WTC11 (cell line): Measurements from ENCODE around the gene SYT1. TPM values are rescaled to one million over a fixed set of nuclear protein-coding genes. Genes with fewer than 3 reads are reported as not detected.

ENCODE experiments used
- E2F5 ChIP-seq: sonication (generic); formaldehyde crosslinking; IDR thresholded peaks from 2 replicates; pipeline ENCODE4 v1.8.1; 2022; ENCODE audit warnings: mild to moderate bottlenecking, moderate library complexity, missing genetic modification reagents
- ELF4 ChIP-seq: sonication (generic); formaldehyde crosslinking; IDR thresholded peaks from 2 replicates; pipeline ENCODE4 v1.8.1; 2022; ENCODE audit warnings: low read depth, mild to moderate bottlenecking, moderate library complexity, missing genetic modification reagents
- EMX1 ChIP-seq: fragments of 250-450 bp; sonication (Bioruptor Pico); IDR thresholded peaks from 2 replicates; pipeline ENCODE4 v1.8.0; 2021; ENCODE audit warnings: mild to moderate bottlenecking
- ERG ChIP-seq: fragments of 250-450 bp; sonication (Bioruptor Pico); IDR thresholded peaks from 2 replicates; pipeline ENCODE4 v1.8.0; 2021; ENCODE audit warnings: mild to moderate bottlenecking
- ESRRA ChIP-seq: sonication (generic); formaldehyde crosslinking; IDR thresholded peaks from 2 replicates; pipeline ENCODE4 v1.8.1; 2022; ENCODE audit warnings: mild to moderate bottlenecking, missing genetic modification reagents, borderline replicate concordance
- ETV6 ChIP-seq: sonication (generic); formaldehyde crosslinking; IDR thresholded peaks from 2 replicates; pipeline ENCODE4 v1.8.1; 2022; ENCODE audit warnings: mild to moderate bottlenecking, missing genetic modification reagents
- FOXK1 ChIP-seq: sonication (generic); formaldehyde crosslinking; IDR thresholded peaks from 2 replicates; pipeline ENCODE4 v1.8.0; 2022; ENCODE audit warnings: mild to moderate bottlenecking, moderate library complexity, missing genetic modification reagents
- FOXP4 ChIP-seq: sonication (generic); formaldehyde crosslinking; IDR thresholded peaks from 2 replicates; pipeline ENCODE4 v1.8.0; 2022; ENCODE audit warnings: mild to moderate bottlenecking, missing genetic modification reagents
- JUN ChIP-seq: sonication (generic); formaldehyde crosslinking; IDR thresholded peaks from 2 replicates; pipeline ENCODE4 v1.8.0; 2023; ENCODE audit warnings: mild to moderate bottlenecking, missing genetic modification reagents
- MLX ChIP-seq: sonication (generic); formaldehyde crosslinking; IDR thresholded peaks from 2 replicates; pipeline ENCODE4 v1.8.1; 2023; ENCODE audit warnings: mild to moderate bottlenecking, missing genetic modification reagents, moderate library complexity
- NFE2L1 ChIP-seq: sonication (generic); formaldehyde crosslinking; IDR thresholded peaks from 2 replicates; pipeline ENCODE4 v1.8.1; 2023; ENCODE audit warnings: missing genetic modification reagents
- RELA ChIP-seq: sonication (generic); formaldehyde crosslinking; IDR thresholded peaks from 2 replicates; pipeline ENCODE4 v1.8.1; 2022; ENCODE audit warnings: missing genetic modification reagents, mild to moderate bottlenecking, borderline replicate concordance
- SOX15 ChIP-seq: fragments of 250-450 bp; sonication (Bioruptor Pico); IDR thresholded peaks from 2 replicates; pipeline ENCODE4 v1.9.0; 2021; ENCODE audit warnings: mild to moderate bottlenecking
- TCF7 ChIP-seq: sonication (generic); formaldehyde crosslinking; IDR thresholded peaks from 2 replicates; pipeline ENCODE4 v1.8.0; 2022; ENCODE audit warnings: mild to moderate bottlenecking, low read depth, missing genetic modification reagents, moderate library complexity
- USF1 ChIP-seq: sonication (generic); formaldehyde crosslinking; IDR thresholded peaks from 2 replicates; pipeline ENCODE4 v1.8.0; 2022; ENCODE audit warnings: mild to moderate bottlenecking, missing genetic modification reagents
- ZNF423 ChIP-seq: fragments of 250-450 bp; sonication (Bioruptor Pico); IDR thresholded peaks from 2 replicates; pipeline ENCODE4 v2.1.2; 2022; ENCODE audit warnings: mild to moderate bottlenecking, moderate library complexity
- ZSCAN18 ChIP-seq: fragments of 250-450 bp; sonication (Bioruptor Pico); IDR thresholded peaks from 2 replicates; pipeline ENCODE4 v2.1.2; 2022; ENCODE audit warnings: mild to moderate bottlenecking, moderate library complexity
- total RNA-seq: library from RNA; stranded (reverse); gene quantifications from 3 replicates; pipeline ENCODE4 v1.2.3, GENCODE V29; 2021
- TF ChIP-seq, protein P1 (sequence below): sonication (generic); formaldehyde crosslinking; IDR thresholded peaks from 2 replicates; pipeline ENCODE4 v1.8.0; 2023; ENCODE audit warnings: mild to moderate bottlenecking, missing genetic modification reagents
- TF ChIP-seq, protein P2 (sequence below): sonication (generic); formaldehyde crosslinking; IDR thresholded peaks from 2 replicates; pipeline ENCODE4 v1.8.1; 2022; ENCODE audit warnings: low read depth, mild to moderate bottlenecking, moderate library complexity, missing genetic modification reagents, borderline replicate concordance
- TF ChIP-seq, protein P3 (sequence below): fragments of 250-450 bp; sonication (Bioruptor Pico); IDR thresholded peaks from 2 replicates; pipeline ENCODE4 v1.9.0; 2021; ENCODE audit warnings: mild to moderate bottlenecking
- TF ChIP-seq, protein P4 (sequence below): sonication (generic); formaldehyde crosslinking; IDR thresholded peaks from 2 replicates; pipeline ENCODE4 v1.8.1; 2022; ENCODE audit warnings: low read depth, missing genetic modification reagents, borderline replicate concordance
- TF ChIP-seq, protein P5 (sequence below): sonication (generic); formaldehyde crosslinking; IDR thresholded peaks from 2 replicates; pipeline ENCODE4 v1.8.1; 2023; ENCODE audit warnings: mild to moderate bottlenecking, missing genetic modification reagents

SYT1 gene
- total RNA-seq, 1 experiment from 2014 or later: 45.2 TPM

- TF ChIP-seq, protein P1, sequence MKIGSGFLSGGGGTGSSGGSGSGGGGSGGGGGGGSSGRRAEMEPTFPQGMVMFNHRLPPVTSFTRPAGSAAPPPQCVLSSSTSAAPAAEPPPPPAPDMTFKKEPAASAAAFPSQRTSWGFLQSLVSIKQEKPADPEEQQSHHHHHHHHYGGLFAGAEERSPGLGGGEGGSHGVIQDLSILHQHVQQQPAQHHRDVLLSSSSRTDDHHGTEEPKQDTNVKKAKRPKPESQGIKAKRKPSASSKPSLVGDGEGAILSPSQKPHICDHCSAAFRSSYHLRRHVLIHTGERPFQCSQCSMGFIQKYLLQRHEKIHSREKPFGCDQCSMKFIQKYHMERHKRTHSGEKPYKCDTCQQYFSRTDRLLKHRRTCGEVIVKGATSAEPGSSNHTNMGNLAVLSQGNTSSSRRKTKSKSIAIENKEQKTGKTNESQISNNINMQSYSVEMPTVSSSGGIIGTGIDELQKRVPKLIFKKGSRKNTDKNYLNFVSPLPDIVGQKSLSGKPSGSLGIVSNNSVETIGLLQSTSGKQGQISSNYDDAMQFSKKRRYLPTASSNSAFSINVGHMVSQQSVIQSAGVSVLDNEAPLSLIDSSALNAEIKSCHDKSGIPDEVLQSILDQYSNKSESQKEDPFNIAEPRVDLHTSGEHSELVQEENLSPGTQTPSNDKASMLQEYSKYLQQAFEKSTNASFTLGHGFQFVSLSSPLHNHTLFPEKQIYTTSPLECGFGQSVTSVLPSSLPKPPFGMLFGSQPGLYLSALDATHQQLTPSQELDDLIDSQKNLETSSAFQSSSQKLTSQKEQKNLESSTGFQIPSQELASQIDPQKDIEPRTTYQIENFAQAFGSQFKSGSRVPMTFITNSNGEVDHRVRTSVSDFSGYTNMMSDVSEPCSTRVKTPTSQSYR (CRISPR knock-in tag): no peak
- TF ChIP-seq, protein P2, sequence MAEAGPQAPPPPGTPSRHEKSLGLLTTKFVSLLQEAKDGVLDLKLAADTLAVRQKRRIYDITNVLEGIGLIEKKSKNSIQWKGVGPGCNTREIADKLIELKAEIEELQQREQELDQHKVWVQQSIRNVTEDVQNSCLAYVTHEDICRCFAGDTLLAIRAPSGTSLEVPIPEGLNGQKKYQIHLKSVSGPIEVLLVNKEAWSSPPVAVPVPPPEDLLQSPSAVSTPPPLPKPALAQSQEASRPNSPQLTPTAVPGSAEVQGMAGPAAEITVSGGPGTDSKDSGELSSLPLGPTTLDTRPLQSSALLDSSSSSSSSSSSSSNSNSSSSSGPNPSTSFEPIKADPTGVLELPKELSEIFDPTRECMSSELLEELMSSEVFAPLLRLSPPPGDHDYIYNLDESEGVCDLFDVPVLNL (CRISPR knock-in tag): 0 out of 2 replicates have a peak, but pooled peaks have one; percentile 35
- TF ChIP-seq, protein P3, sequence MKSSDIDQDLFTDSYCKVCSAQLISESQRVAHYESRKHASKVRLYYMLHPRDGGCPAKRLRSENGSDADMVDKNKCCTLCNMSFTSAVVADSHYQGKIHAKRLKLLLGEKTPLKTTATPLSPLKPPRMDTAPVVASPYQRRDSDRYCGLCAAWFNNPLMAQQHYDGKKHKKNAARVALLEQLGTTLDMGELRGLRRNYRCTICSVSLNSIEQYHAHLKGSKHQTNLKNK (CRISPR knock-in tag): no peak
- TF ChIP-seq TCF7 (CRISPR knock-in tag) (no peak), ERG (CRISPR knock-in tag) (no peak), USF1 (CRISPR knock-in tag) (peak; percentile 34; the same call in 1 of the 2 replicates), EMX1 (no peak), ESRRA (no peak), ELF4 (CRISPR knock-in tag) (no peak), NFE2L1 (no peak), JUN (no peak), RELA (CRISPR knock-in tag) (peak; percentile 86; the same call in 1 of the 2 replicates), ETV6 (CRISPR knock-in tag) (peak; percentile 66; the same call in 1 of the 2 replicates), MLX (no peak), FOXK1 (no peak), FOXP4 (CRISPR knock-in tag) (peak; percentile 31; the same call in 1 of the 2 replicates), ZNF423 (CRISPR knock-in tag) (peak; percentile 29; the same call in 1 of the 2 replicates), E2F5 (peak; percentile 24; the same call in 1 of the 2 replicates), ZSCAN18 (CRISPR knock-in tag) (no peak), SOX15 (no peak)
- TF ChIP-seq, protein P4, sequence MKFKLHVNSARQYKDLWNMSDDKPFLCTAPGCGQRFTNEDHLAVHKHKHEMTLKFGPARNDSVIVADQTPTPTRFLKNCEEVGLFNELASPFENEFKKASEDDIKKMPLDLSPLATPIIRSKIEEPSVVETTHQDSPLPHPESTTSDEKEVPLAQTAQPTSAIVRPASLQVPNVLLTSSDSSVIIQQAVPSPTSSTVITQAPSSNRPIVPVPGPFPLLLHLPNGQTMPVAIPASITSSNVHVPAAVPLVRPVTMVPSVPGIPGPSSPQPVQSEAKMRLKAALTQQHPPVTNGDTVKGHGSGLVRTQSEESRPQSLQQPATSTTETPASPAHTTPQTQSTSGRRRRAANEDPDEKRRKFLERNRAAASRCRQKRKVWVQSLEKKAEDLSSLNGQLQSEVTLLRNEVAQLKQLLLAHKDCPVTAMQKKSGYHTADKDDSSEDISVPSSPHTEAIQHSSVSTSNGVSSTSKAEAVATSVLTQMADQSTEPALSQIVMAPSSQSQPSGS (CRISPR knock-in tag): no peak
- TF ChIP-seq, protein P5, sequence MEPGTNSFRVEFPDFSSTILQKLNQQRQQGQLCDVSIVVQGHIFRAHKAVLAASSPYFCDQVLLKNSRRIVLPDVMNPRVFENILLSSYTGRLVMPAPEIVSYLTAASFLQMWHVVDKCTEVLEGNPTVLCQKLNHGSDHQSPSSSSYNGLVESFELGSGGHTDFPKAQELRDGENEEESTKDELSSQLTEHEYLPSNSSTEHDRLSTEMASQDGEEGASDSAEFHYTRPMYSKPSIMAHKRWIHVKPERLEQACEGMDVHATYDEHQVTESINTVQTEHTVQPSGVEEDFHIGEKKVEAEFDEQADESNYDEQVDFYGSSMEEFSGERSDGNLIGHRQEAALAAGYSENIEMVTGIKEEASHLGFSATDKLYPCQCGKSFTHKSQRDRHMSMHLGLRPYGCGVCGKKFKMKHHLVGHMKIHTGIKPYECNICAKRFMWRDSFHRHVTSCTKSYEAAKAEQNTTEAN (CRISPR knock-in tag): no peak
Observed at GRCh38 chr12:78864870-78865463, 393 bp downstream of the SYT1 start (continued).
